H1 (cell line): Measurements from ENCODE around the gene BZW2. TPM values are rescaled to one million over a fixed set of nuclear protein-coding genes. Genes with fewer than 3 reads are reported as not detected.
A peak's percentile ranks its signal among the peaks of the same experiment; 100 is the strongest.

Source experiments
- CTCF ChIA-PET: fragments of 300-600 bp; sonication (Branson Sonifier 250); formaldehyde crosslinking; loops from one replicate; lab custom pipeline; 2021; ENCODE audit not compliant: partially characterized antibody; lab: Charles Lee
- POLR2A ChIA-PET: fragments of 300-600 bp; sonication (Branson Sonifier 250); formaldehyde crosslinking; loops from one replicate; lab custom pipeline; 2021; ENCODE audit warnings: inconsistent platforms; ENCODE audit not compliant: partially characterized antibody; lab: Charles Lee
- DNase-seq, 2 experiments: peaks; one replicate each; pipeline versions ENCODE4 v3.0.0 to v3.0.0-alpha.2; 2010 to 2022; ENCODE audit warnings: low spot score in 2 of 2, low read depth in 1 of 2, mixed read lengths in 1 of 2
- FAIRE-seq: peaks from 2 replicates; lab custom pipeline; 2011; peaks lifted over from hg19 to GRCh38; lab: Jason Lieb, UNC
- H2AFZ ChIP-seq: 2 replicates; pipeline ENCODE4 v1.8.1; 2012; ENCODE audit warnings: low read length, inconsistent platforms
- H2AK5ac ChIP-seq: 2 replicates; pipeline ENCODE4 v1.6.1; 2013; ENCODE audit warnings: low read depth, low read length
- H2BK120ac ChIP-seq: replicated peaks from 2 replicates; pipeline ENCODE3; 2013; ENCODE audit warnings: low read depth, low read length, inconsistent platforms
- H2BK12ac ChIP-seq: 2 replicates; pipeline ENCODE4 v1.6.1; 2013; ENCODE audit warnings: low read depth, low read length
- H2BK15ac ChIP-seq: 2 replicates; pipeline ENCODE4 v1.6.1; 2013; ENCODE audit warnings: low read length
- H2BK20ac ChIP-seq: 2 replicates; pipeline ENCODE4 v1.6.1; 2013; ENCODE audit warnings: low read length
- H2BK5ac ChIP-seq: 2 replicates; pipeline ENCODE4 v1.6.1; 2013; ENCODE audit warnings: low read depth, low read length
- H3K14ac ChIP-seq: 2 replicates; pipeline ENCODE4 v1.6.1; 2013; ENCODE audit warnings: inconsistent platforms; ENCODE audit not compliant: insufficient read length
- H3K18ac ChIP-seq: 2 replicates; pipeline ENCODE4 v1.6.1; 2013; ENCODE audit warnings: low read length; ENCODE audit errors: extremely low read depth
- H3K23ac ChIP-seq: 2 replicates; pipeline ENCODE4 v1.6.1; 2013; ENCODE audit warnings: inconsistent platforms; ENCODE audit not compliant: insufficient read length
- H3K23me2 ChIP-seq: 2 replicates; pipeline ENCODE4 v1.6.1; 2013; ENCODE audit warnings: low read depth, low read length
- H3K27ac ChIP-seq: 2 replicates; pipeline ENCODE4 v1.6.1; 2011; ENCODE audit warnings: low read depth, low read length, inconsistent platforms
- H3K27me3 ChIP-seq, 4 experiments: replicated peaks in 1 of 4; 1 replicate in 1 of 4; 2 replicates in 3 of 4; pipeline versions ENCODE4 v1.6.1 to v1.8.1; 2011 to 2013; ENCODE audit warnings: low read length in 3 of 4, mild to moderate bottlenecking in 3 of 4, inconsistent platforms in 2 of 4, mixed read lengths in 2 of 4, moderate library complexity in 1 of 4; ENCODE audit not compliant: control insufficient read depth in 3 of 4, insufficient read depth in 3 of 4; ENCODE audit errors: extremely low read depth in 1 of 4
- H3K36me3 ChIP-seq, 4 experiments: 2 replicates each; pipeline versions ENCODE4 v1.6.1 to v1.8.1; 2011 to 2013; ENCODE audit warnings: mild to moderate bottlenecking in 4 of 4, low read length in 3 of 4, moderate library complexity in 2 of 4, control low read depth in 1 of 4, inconsistent platforms in 1 of 4; ENCODE audit not compliant: insufficient read depth in 4 of 4, control insufficient read depth in 2 of 4
- H3K4ac ChIP-seq: replicated peaks from 2 replicates; pipeline ENCODE3; 2013; ENCODE audit warnings: low read length, low read depth, mixed read lengths, inconsistent platforms; ENCODE audit not compliant: insufficient read length
- H3K4me1 ChIP-seq, 4 experiments: replicated peaks in 1 of 4; 1 replicate in 1 of 4; 2 replicates in 3 of 4; pipeline versions ENCODE4 v1.6.1 to v1.8.1; 2011 to 2013; ENCODE audit warnings: low read length in 3 of 4, inconsistent platforms in 2 of 4, mixed read lengths in 1 of 4; ENCODE audit not compliant: insufficient read depth in 4 of 4, control insufficient read depth in 3 of 4
- H3K4me2 ChIP-seq, 2 experiments: 2 replicates each; pipeline versions ENCODE4 v1.6.1 to v1.8.1; 2011 to 2013; ENCODE audit warnings: low read depth in 2 of 2, low read length in 2 of 2, control low read depth in 1 of 2, inconsistent platforms in 1 of 2, mild to moderate bottlenecking in 1 of 2; ENCODE audit not compliant: insufficient read depth in 1 of 2
- H3K4me3 ChIP-seq, 4 experiments: fragments of 200-600, 300-600 bp in 1 of 4; sonication (generic), shearing (Covaris generic), sonication (Bioruptor Twin) in 1 of 4; 2 replicates each; pipeline versions ENCODE4 v1.5.1 to v1.8.1; 2011 to 2016; ENCODE audit warnings: low read length in 4 of 4, low read depth in 3 of 4, control low read depth in 2 of 4, inconsistent platforms in 2 of 4, mild to moderate bottlenecking in 2 of 4, mixed read lengths in 1 of 4, moderate library complexity in 1 of 4; ENCODE audit not compliant: insufficient read depth in 2 of 4; ENCODE audit errors: extremely low read depth in 1 of 4
- H3K56ac ChIP-seq: replicated peaks from 2 replicates; pipeline ENCODE3; 2013; ENCODE audit warnings: low read depth, mild to moderate bottlenecking, mixed read lengths, low read length, inconsistent platforms; ENCODE audit not compliant: insufficient read length
- H3K79me1 ChIP-seq: 2 replicates; pipeline ENCODE4 v1.6.1; 2013; ENCODE audit warnings: low read depth, low read length, control low read depth
- H3K79me2 ChIP-seq, 2 experiments: 2 replicates each; pipeline versions ENCODE4 v1.6.1 to v1.8.1; 2012 to 2013; ENCODE audit warnings: low read length in 2 of 2, mild to moderate bottlenecking in 2 of 2, inconsistent platforms in 1 of 2; ENCODE audit not compliant: insufficient read depth in 2 of 2, control insufficient read depth in 1 of 2
- H3K9ac ChIP-seq, 4 experiments: replicated peaks in 1 of 4; 1 replicate in 1 of 4; 2 replicates in 3 of 4; pipeline versions ENCODE4 v1.6.1 to v1.8.1; 2011 to 2013; ENCODE audit warnings: low read depth in 3 of 4, low read length in 3 of 4, control low read depth in 2 of 4, mild to moderate bottlenecking in 2 of 4, moderate library complexity in 2 of 4, inconsistent platforms in 1 of 4; ENCODE audit errors: extremely low read depth in 1 of 4
- H3K9me3 ChIP-seq, 2 experiments: 2 replicates each; pipeline versions ENCODE4 v1.6.1 to v1.8.1; 2012 to 2013; ENCODE audit warnings: mild to moderate bottlenecking in 2 of 2, moderate library complexity in 2 of 2, control low read depth in 1 of 2, inconsistent platforms in 1 of 2, low read depth in 1 of 2, low read length in 1 of 2, mixed read lengths in 1 of 2; ENCODE audit not compliant: insufficient read depth in 2 of 2
- H4K20me1 ChIP-seq, 2 experiments: replicated peaks in 1 of 2; 2 replicates each; pipeline versions ENCODE3 to v1.8.1; 2011 to 2013; ENCODE audit warnings: inconsistent platforms in 2 of 2, low read length in 2 of 2, mild to moderate bottlenecking in 1 of 2; ENCODE audit not compliant: insufficient read depth in 2 of 2, control insufficient read depth in 1 of 2
- H4K5ac ChIP-seq: 2 replicates; pipeline ENCODE4 v1.6.1; 2013; ENCODE audit warnings: low read length, low read depth, mixed read lengths, inconsistent platforms; ENCODE audit not compliant: insufficient read length
- H4K8ac ChIP-seq: 2 replicates; pipeline ENCODE4 v1.8.0; 2013; ENCODE audit warnings: mild to moderate bottlenecking, moderate library complexity, low read length, inconsistent platforms; ENCODE audit not compliant: insufficient read depth; ENCODE audit errors: extremely low read depth
- H4K91ac ChIP-seq: replicated peaks from 2 replicates; pipeline ENCODE3; 2013; ENCODE audit warnings: low read length, mixed read lengths, inconsistent platforms; ENCODE audit not compliant: insufficient read length
- CREB1 ChIP-seq: IDR thresholded peaks from 2 replicates; pipeline ENCODE4 v1.6.1; 2012; ENCODE audit warnings: inconsistent platforms
- EGR1 ChIP-seq: IDR thresholded peaks from 2 replicates; pipeline ENCODE4 v1.6.1; 2011; ENCODE audit warnings: low read depth, low read length, borderline replicate concordance
- GABPA ChIP-seq: IDR thresholded peaks from 2 replicates; pipeline ENCODE4 v1.6.1; 2011; ENCODE audit warnings: mild to moderate bottlenecking, low read length, moderate library complexity, borderline replicate concordance; ENCODE audit not compliant: insufficient read depth
- RNF2 ChIP-seq: fragments of 200-900, 300-1000 bp; sonication (generic); IDR thresholded peaks from 2 replicates; pipeline ENCODE4 v1.7.1; 2016; ENCODE audit warnings: borderline replicate concordance, low read depth, mild to moderate bottlenecking, antibody characterized with exemption, low read length; ENCODE audit not compliant: poor library complexity, severe bottlenecking; ENCODE audit errors: missing control alignments
- SIX5 ChIP-seq: IDR thresholded peaks from 2 replicates; pipeline ENCODE4 v1.6.1; 2011; ENCODE audit warnings: mild to moderate bottlenecking, low read depth, low read length
- SP1 ChIP-seq: IDR thresholded peaks from 2 replicates; pipeline ENCODE4 v1.6.1; 2011; ENCODE audit warnings: low read depth, low read length
- TBP ChIP-seq: IDR thresholded peaks from 2 replicates; pipeline ENCODE4 v1.6.1; 2011; ENCODE audit warnings: low read depth, low read length, improper control_type of control experiment
- TCF12 ChIP-seq: IDR thresholded peaks from 2 replicates; pipeline ENCODE4 v1.6.1; 2011; ENCODE audit warnings: low read depth, mild to moderate bottlenecking, low read length
- WGBS, 2 experiments: shearing (Covaris generic) in 1 of 2; methylation state at CpG; one replicate each; pipeline versions ENCODE4 v1.1.6 to v1.1.7; 2013 to 2015; ENCODE audit warnings: low lambda C conversion rate in 2 of 2, mixed read lengths in 2 of 2, inconsistent platforms in 1 of 2, low coverage in 1 of 2, missing lambda C conversion rate in 1 of 2; ENCODE audit not compliant: insufficient replicate concordance in 2 of 2, insufficient coverage in 1 of 2, insufficient read length in 1 of 2; ENCODE audit errors: extremely low coverage in 1 of 2, missing lambda C conversion rate in 1 of 2; 5-methylcytosine and 5-hydroxymethylcytosine counted together
- polyA plus RNA-seq, 7 experiments: library from polyadenylated mRNA; depleted of rRNA in 3 of 7; stranded (reverse) in 5 of 7; unstranded in 2 of 7; fragments of >200 nt in 5 of 7; fragments of 200-250 nt in 2 of 7; gene quantifications; 1 replicate in 5 of 7; 2 replicates in 1 of 7; 4 replicates in 1 of 7; pipeline versions ENCODE4 v1.2.1 to v1.2.3, GENCODE V29; 2011 to 2013; ENCODE audit warnings: missing spikeins in 2 of 7, mixed read lengths in 2 of 7
- total RNA-seq: library from RNA; stranded (reverse); fragmentation: NEBNext Ultra II Directional; extraction: Animal tissue kit (Norgen Biotek cat#: 25700); gene quantifications from 2 replicates; pipeline ENCODE4 v1.2.1, GENCODE V29; 2021
- TF ChIP-seq, protein P1 (sequence below): IDR thresholded peaks from 2 replicates; pipeline ENCODE4 v1.6.1; 2011; ENCODE audit warnings: low read depth, mild to moderate bottlenecking, low read length; ENCODE audit not compliant: insufficient read depth

The BZW2 gene
- total and polyA plus RNA-seq, 2 of the 8 experiments (the other 6 are each of a cell fraction or from before 2014, with no cell fraction given) = 32.3 to 103 TPM

GRCh38 chr7:16648551-16648950, 2.6 kb downstream of the BZW2 start:
- H4K5ac ChIP-seq = no peak overlapping the region
- H4K20me1 ChIP-seq = peaks cover 9 to 14% of the 10 kb centered on the region in 2 experiments

More at GRCh38 chr7:16648551-16648950, 2.6 kb downstream of the BZW2 start:
- POLR2A ChIA-PET = interaction anchor here (4.3 kb wide), 1 partner anchor 9 kb away, joined by 52 read pairs; no protein-coding TSS in a partner anchor
- Histone ChIP-seq H3K56ac (no peak overlapping the region), H2BK15ac (no peak overlapping the region), H3K4me2 (peak overlapping the region in 1 of 2 experiments; percentile 33; a peak in 3 of 4 replicates), H2BK12ac (no peak overlapping the region), H3K23ac (no peak overlapping the region), H2AK5ac (no peak overlapping the region), H3K27ac (no peak overlapping the region), H3K36me3 (no peaks in the 10 kb centered on the region)
- CTCF ChIA-PET = no interaction called here
- TF ChIP-seq TBP = no peak
- no peak for TF ChIP-seq TCF12
- no peak for TF ChIP-seq RNF2
- TF ChIP-seq SIX5 = no peak
- no peak for TF ChIP-seq CREB1
- no peak for TF ChIP-seq SP1
- TF ChIP-seq, protein P1, sequence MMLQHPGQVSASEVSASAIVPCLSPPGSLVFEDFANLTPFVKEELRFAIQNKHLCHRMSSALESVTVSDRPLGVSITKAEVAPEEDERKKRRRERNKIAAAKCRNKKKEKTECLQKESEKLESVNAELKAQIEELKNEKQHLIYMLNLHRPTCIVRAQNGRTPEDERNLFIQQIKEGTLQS = no peak
- no peak for TF ChIP-seq GABPA
- no peak for TF ChIP-seq EGR1
- TF ChIP-seq, all 59 proteins: peak for 0
- Histone ChIP-seq H3K18ac (no peak overlapping the region), H3K4ac (no peak overlapping the region), H3K4me1 (peaks cover 3 to 15% (median 6%) of the 10 kb centered on the region in 4 experiments; a peak in 4 of 7 replicates), H3K9ac (no peak overlapping the region), H3K23me2 (peaks cover 7% of the 10 kb centered on the region), H4K91ac (no peak overlapping the region), H2BK120ac (no peak overlapping the region), H4K8ac (no peak overlapping the region), H3K4me3 (peak overlapping the region in 1 of 4 experiments; percentile 8; a peak in 1 of 8 replicates), H2AFZ (no peak overlapping the region), H3K9me3 (no peaks in the 10 kb centered on the region), H2BK5ac (no peak overlapping the region), H3K79me2 (peaks cover 15 to 79% of the 10 kb centered on the region in 2 experiments), H3K27me3 (no peaks in the 10 kb centered on the region), H2BK20ac (no peak overlapping the region), H3K79me1 (peaks cover 5% of the 10 kb centered on the region; the same call in 1 of the 2 replicates), H3K14ac (no peak overlapping the region)
- no peak for DNase-seq
- no peak for FAIRE-seq
- whole genome bisulfite sequencing, 2 experiments = 70% methylated on average over 1 of the region's 1 CpG; no CpG with 5 or more reads in 1 of the 2 experiments
